Spinal cord (tissue), 10 donors: ENCODE measurements around the gene NDST1. TPM values are rescaled to one million over a fixed set of nuclear protein-coding genes. Genes with fewer than 3 reads are reported as not detected.

Experiments
- DNase-seq, 6 donors: peaks; one replicate each; pipeline versions ENCODE4 v3.0.0 to v3.0.0-alpha.2; 2013 to 2015; ENCODE audit warnings: low spot score in 6 of 6, low read depth in 4 of 6
- H3K27ac ChIP-seq: one replicate; pipeline ENCODE4 v1.5.1; 2013; ENCODE audit warnings: low read depth, low read length, control low read depth
- H3K27me3 ChIP-seq: one replicate; pipeline ENCODE4 v1.6.1; 2013; ENCODE audit warnings: low read length; ENCODE audit not compliant: control insufficient read depth, insufficient read depth
- H3K36me3 ChIP-seq: one replicate; pipeline ENCODE4 v1.6.1; 2013; ENCODE audit warnings: low read length; ENCODE audit not compliant: control insufficient read depth, insufficient read depth
- H3K4me1 ChIP-seq: one replicate; pipeline ENCODE4 v1.6.1; 2013; ENCODE audit warnings: low read length; ENCODE audit not compliant: control insufficient read depth, insufficient read depth
- H3K4me3 ChIP-seq: one replicate; pipeline ENCODE4 v1.5.1; 2013; ENCODE audit warnings: low read depth, low read length, control low read depth
- H3K9me3 ChIP-seq: one replicate; pipeline ENCODE4 v1.6.1; 2013; ENCODE audit warnings: low read length; ENCODE audit not compliant: control insufficient read depth, insufficient read depth
- WGBS: methylation state at CpG from one replicate; pipeline ENCODE4 v1.1.5; 2013; ENCODE audit warnings: missing lambda C conversion rate; ENCODE audit not compliant: insufficient coverage; 5-methylcytosine and 5-hydroxymethylcytosine counted together
- polyA plus RNA-seq, 2 donors: library from polyadenylated mRNA; unstranded; fragments of 120-200 nt; gene quantifications; one replicate each; pipeline ENCODE4 v1.2.1, GENCODE V29; 2013; ENCODE audit not compliant: insufficient read length in 2 of 2
- total RNA-seq, 2 donors: library from RNA; depleted of rRNA in 1 of 2; stranded (reverse); fragments of 120-200 nt in 1 of 2; fragments of >200 nt in 1 of 2; gene quantifications; one replicate each; pipeline versions ENCODE4 v1.2.3 to v1.2.4, GENCODE V29; 2013 to 2014
- donor health status: healthy.

The NDST1 gene
- total and polyA plus RNA-seq, 4 donors, result 32.8 to 81.1 (median 59.1) TPM

GRCh38 chr5:150503977-150504620 lies 3.8 kb upstream of the NDST1 start:
- DNase-seq, result peak in 2 of 6 donors; percentile 48 to 82
- Histone ChIP-seq H3K9me3 (no peaks in the 10 kb centered on the region), H3K27me3 (no peaks in the 10 kb centered on the region), H3K36me3 (peaks cover 13% of the 10 kb centered on the region), H3K4me3 (no peak overlapping the region), H3K4me1 (peaks cover 93% of the 10 kb centered on the region), H3K27ac (peak overlapping the region; percentile 33)
- 35% methylated on average over 8 of the region's 9 CpGs for WGBS

GRCh38 chr5:150505041-150505511 lies 2.9 kb upstream of the NDST1 start:
- H3K27me3 ChIP-seq, result no peaks in the 10 kb centered on the region
- DNase-seq, result no peak
- no peak overlapping the region for H3K27ac ChIP-seq
- H3K9me3 ChIP-seq, result no peaks in the 10 kb centered on the region
- H3K4me1 ChIP-seq, result peaks cover 93% of the 10 kb centered on the region
- H3K4me3 ChIP-seq, result no peak overlapping the region
- H3K36me3 ChIP-seq, result peaks cover 12% of the 10 kb centered on the region
- WGBS, result 89% methylated on average over 4 of the region's 8 CpGs

- no peak for DNase-seq
- Histone ChIP-seq H3K9me3 (no peaks in the 10 kb centered on the region), H3K27me3 (no peaks in the 10 kb centered on the region), H3K4me3 (no peak overlapping the region), H3K27ac (no peak overlapping the region), H3K36me3 (peaks cover 6% of the 10 kb centered on the region), H3K4me1 (peaks cover 93% of the 10 kb centered on the region)
- WGBS, result 91% methylated on average over 7 of the region's 8 CpGs
Observed at GRCh38 chr5:150505816-150506215, 2.1 kb upstream of the NDST1 start.

- no peaks in the 10 kb centered on the region for H3K9me3 ChIP-seq
- no peak overlapping the region for H3K27ac ChIP-seq
- H3K36me3 ChIP-seq, result peaks cover 4% of the 10 kb centered on the region
- H3K4me3 ChIP-seq, result no peak overlapping the region
- no peaks in the 10 kb centered on the region for H3K27me3 ChIP-seq
- DNase-seq, result no peak
- WGBS, result 48% methylated on average over 8 of the region's 11 CpGs
- peaks cover 94% of the 10 kb centered on the region for H3K4me1 ChIP-seq
Observed at GRCh38 chr5:150506571-150507473, 1.1 kb upstream of the NDST1 start.

GRCh38 chr5:150508277-150508640 lies 328 bp downstream of the NDST1 start:
- peaks cover 96% of the 10 kb centered on the region for H3K4me1 ChIP-seq
- DNase-seq, result no peak
- 80% methylated on average over 2 of the region's 2 CpGs for WGBS
- no peaks in the 10 kb centered on the region for H3K9me3 ChIP-seq
- H3K36me3 ChIP-seq, result peaks cover 4% of the 10 kb centered on the region
- H3K4me3 ChIP-seq, result no peak overlapping the region
- no peak overlapping the region for H3K27ac ChIP-seq
- H3K27me3 ChIP-seq, result no peaks in the 10 kb centered on the region

GRCh38 chr5:150508828-150509227 lies 897 bp downstream of the NDST1 start:
- Histone ChIP-seq H3K27me3 (no peaks in the 10 kb centered on the region), H3K36me3 (peaks cover 4% of the 10 kb centered on the region), H3K4me1 (peaks cover 96% of the 10 kb centered on the region), H3K27ac (no peak overlapping the region), H3K4me3 (no peak overlapping the region), H3K9me3 (no peaks in the 10 kb centered on the region)
- 48% methylated on average over 3 of the region's 4 CpGs for WGBS
- no peak for DNase-seq

- DNase-seq, result no peak
- Histone ChIP-seq H3K27me3 (no peaks in the 10 kb centered on the region), H3K27ac (peak overlapping the region; percentile 10), H3K9me3 (no peaks in the 10 kb centered on the region), H3K36me3 (peaks cover 4% of the 10 kb centered on the region), H3K4me3 (no peak overlapping the region), H3K4me1 (peaks cover 94% of the 10 kb centered on the region)
- WGBS, result 96% methylated on average over 3 of the region's 7 CpGs
Observed at GRCh38 chr5:150509992-150510391, 2.1 kb downstream of the NDST1 start.

- Histone ChIP-seq H3K36me3 (peaks cover 4% of the 10 kb centered on the region), H3K27ac (peak overlapping the region; percentile 10), H3K4me3 (no peak overlapping the region), H3K27me3 (no peaks in the 10 kb centered on the region), H3K9me3 (no peaks in the 10 kb centered on the region), H3K4me1 (peaks cover 96% of the 10 kb centered on the region)
- WGBS, result 64% methylated on average over 10 of the region's 12 CpGs
- no peak for DNase-seq
Observed at GRCh38 chr5:150510460-150511263, 2.7 kb downstream of the NDST1 start.

GRCh38 chr5:150511578-150512367 lies 3.8 kb downstream of the NDST1 start:
- peaks cover 4% of the 10 kb centered on the region for H3K36me3 ChIP-seq
- H3K27ac ChIP-seq, result peak overlapping the region; percentile 15
- peak in 2 of 6 donors; percentile 66 to 67 for DNase-seq
- peaks cover 92% of the 10 kb centered on the region for H3K4me1 ChIP-seq
- no peak overlapping the region for H3K4me3 ChIP-seq
- H3K9me3 ChIP-seq, result no peaks in the 10 kb centered on the region
- H3K27me3 ChIP-seq, result no peaks in the 10 kb centered on the region
- WGBS, result 9% methylated on average over 6 of the region's 7 CpGs
